Psoas muscle (tissue), 8 donors: ENCODE data around the gene MUC2. TPM values are rescaled to one million over a fixed set of nuclear protein-coding genes. Genes with fewer than 3 reads are reported as not detected.
A peak's percentile ranks its signal among the peaks of the same experiment; 100 is the strongest.

Experiments
- ATAC-seq, 4 donors: fragments of 200-7000 bp; cut with Tn5 transposase; one replicate each; pipeline ENCODE4 v1.9.1; 2020; ENCODE audit warnings: moderate library complexity in 3 of 4, mild to moderate bottlenecking in 2 of 4
- DNase-seq, 2 donors: peaks; one replicate each; pipeline ENCODE4 v3.0.0-alpha.2; 2020
- H3K27ac ChIP-seq: fragments of 200-600 bp; one replicate; pipeline ENCODE4 v1.8.0; 2022
- H3K27me3 ChIP-seq, 3 donors: fragments of 200-600 bp in 1 of 3; one replicate each; pipeline versions ENCODE4 v1.6.1 to v1.8.0; 2013 to 2022; ENCODE audit warnings: low read length in 2 of 3, mild to moderate bottlenecking in 2 of 3, moderate library complexity in 1 of 3; ENCODE audit not compliant: insufficient read depth in 3 of 3
- H3K36me3 ChIP-seq, 2 donors: fragments of 200-600 bp in 1 of 2; one replicate each; pipeline versions ENCODE4 v1.6.1 to v1.8.0; 2013 to 2022; ENCODE audit warnings: low read depth in 1 of 2, mild to moderate bottlenecking in 1 of 2, moderate library complexity in 1 of 2; ENCODE audit not compliant: insufficient read depth in 1 of 2
- H3K4me1 ChIP-seq: fragments of 200-600 bp; one replicate; pipeline ENCODE4 v1.8.0; 2022
- H3K4me3 ChIP-seq: fragments of 200-600 bp; one replicate; pipeline ENCODE4 v1.8.0; 2022; ENCODE audit warnings: mild to moderate bottlenecking
- H3K9me3 ChIP-seq: fragments of 200-600 bp; one replicate; pipeline ENCODE4 v1.8.0; 2022
- WGBS, 3 donors: extraction: QIAGEN DNeasy Blood & Tissue Kit; methylation state at CpG; one replicate each; pipeline versions ENCODE4 v1.1.6 to v1.1.7; 2013; 5-methylcytosine and 5-hydroxymethylcytosine counted together
- intact Hi-C, 2 donors: fragments of 100-400 bp; cut with DNase I; formaldehyde crosslinking; loops; one replicate each; pipeline versions ENCODE4 v1.11.0 to v1.14.2; 2022
- polyA plus RNA-seq, 3 donors: library from polyadenylated mRNA; stranded (reverse); fragments of 200-250 nt; gene quantifications; one replicate each; pipeline ENCODE4 v1.2.3, GENCODE V29; 2013
- total RNA-seq, 4 donors: library from RNA; stranded (reverse); fragmentation: NEBNext Ultra II Directional in 2 of 4; extraction: Animal tissue kit (Norgen Biotek cat#: 25700) in 2 of 4; gene quantifications; one replicate each; pipeline versions ENCODE4 v1.2.1 to v1.2.4, GENCODE V29; 2021 to 2023
- TF ChIP-seq, protein P1 (sequence below): fragments of 200-600 bp; IDR thresholded peaks from one replicate; pipeline ENCODE4 v1.8.0; 2022; ENCODE audit warnings: antibody characterized with exemption
- donor health status: healthy with polysubstance abuse.
- donor health status: DM: no; HTN: no; CAD: no; lungs with moderate emphysema.
- donor health status: Bipolar disorder and iron deficiency.
- donor health status: healthy.
- donor health status: DM: yes; HTN: yes; CAD: no.
- donor health status: DM: no; HTN: no; CAD: no.
- donor health status: DM: no; HTN: no; CAD: no.
- donor health status: DM: yes; HTN: yes; CAD: no.

MUC2 gene
- total and polyA plus RNA-seq, 7 donors = under 0.01 to 0.44 (median 0.02) TPM; not detected in 2

- H3K36me3 ChIP-seq = no peaks in the 10 kb centered on the region
- H3K27ac ChIP-seq = no peak overlapping the region
- intact Hi-C loops = no loop called here
- H3K4me3 ChIP-seq = no peak overlapping the region
- TF ChIP-seq, protein P1, sequence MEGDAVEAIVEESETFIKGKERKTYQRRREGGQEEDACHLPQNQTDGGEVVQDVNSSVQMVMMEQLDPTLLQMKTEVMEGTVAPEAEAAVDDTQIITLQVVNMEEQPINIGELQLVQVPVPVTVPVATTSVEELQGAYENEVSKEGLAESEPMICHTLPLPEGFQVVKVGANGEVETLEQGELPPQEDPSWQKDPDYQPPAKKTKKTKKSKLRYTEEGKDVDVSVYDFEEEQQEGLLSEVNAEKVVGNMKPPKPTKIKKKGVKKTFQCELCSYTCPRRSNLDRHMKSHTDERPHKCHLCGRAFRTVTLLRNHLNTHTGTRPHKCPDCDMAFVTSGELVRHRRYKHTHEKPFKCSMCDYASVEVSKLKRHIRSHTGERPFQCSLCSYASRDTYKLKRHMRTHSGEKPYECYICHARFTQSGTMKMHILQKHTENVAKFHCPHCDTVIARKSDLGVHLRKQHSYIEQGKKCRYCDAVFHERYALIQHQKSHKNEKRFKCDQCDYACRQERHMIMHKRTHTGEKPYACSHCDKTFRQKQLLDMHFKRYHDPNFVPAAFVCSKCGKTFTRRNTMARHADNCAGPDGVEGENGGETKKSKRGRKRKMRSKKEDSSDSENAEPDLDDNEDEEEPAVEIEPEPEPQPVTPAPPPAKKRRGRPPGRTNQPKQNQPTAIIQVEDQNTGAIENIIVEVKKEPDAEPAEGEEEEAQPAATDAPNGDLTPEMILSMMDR = no peak
- ATAC-seq (no peak), DNase-seq (peak in 1 of 2 donors; percentile 6)
- no peaks in the 10 kb centered on the region for H3K9me3 ChIP-seq
- H3K4me1 ChIP-seq = no peaks in the 10 kb centered on the region
- 81 to 83% (median 82%) methylated on average over 12 of the region's 12 CpGs for WGBS, 3 donors
- peaks cover 0 to 25% (median 0%) of the 10 kb centered on the region in 3 donors for H3K27me3 ChIP-seq
These were observed 41.4 kb downstream of the MUC2 start for GRCh38 chr11:1116104-1116503.

- TF ChIP-seq, protein P1 = no peak
These were observed 42.2 kb downstream of the MUC2 start for GRCh38 chr11:1116666-1117390.

DNA sequence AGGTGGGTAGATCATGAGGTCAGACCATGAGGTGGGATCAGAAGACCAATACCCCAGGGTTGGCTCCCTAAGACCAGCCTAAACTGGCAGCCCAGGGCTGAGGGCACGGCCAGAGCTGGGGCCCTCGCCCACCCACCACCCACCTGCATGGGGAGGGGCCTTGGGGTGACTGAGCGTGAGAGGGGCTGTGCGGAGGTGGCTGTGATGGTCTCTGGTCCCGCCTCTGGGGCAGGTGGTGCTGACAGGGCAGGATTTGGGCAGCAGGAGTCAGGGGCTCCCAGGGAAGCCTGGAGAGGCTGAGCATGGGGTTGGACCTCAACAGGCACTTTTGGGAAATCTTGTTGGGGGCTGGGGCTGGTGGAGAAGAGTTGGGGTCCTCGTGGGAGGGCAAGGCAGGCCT lies 43.3 kb downstream of the MUC2 start:
- TF ChIP-seq, protein P1 = no peak
- DNase-seq = peak in 1 of 2 donors; percentile 28
- H3K27me3 ChIP-seq = peaks cover 0 to 34% (median 2%) of the 10 kb centered on the region in 3 donors
- H3K4me1 ChIP-seq = no peaks in the 10 kb centered on the region
- ATAC-seq = no peak
- H3K4me3 ChIP-seq = no peak overlapping the region
- intact Hi-C loops = no loop called here
- 73 to 83% (median 75%) methylated on average over 6 of the region's 6 CpGs for WGBS, 3 donors
- H3K36me3 ChIP-seq = no peaks in the 10 kb centered on the region
- H3K27ac ChIP-seq = no peak overlapping the region
- no peaks in the 10 kb centered on the region for H3K9me3 ChIP-seq

More at GRCh38 chr11:1116666-1117390, 42.2 kb downstream of the MUC2 start:
- H3K36me3 ChIP-seq = no peaks in the 10 kb centered on the region
- no peaks in the 10 kb centered on the region for H3K4me1 ChIP-seq
- 52 to 55% (median 55%) methylated on average over 23 of the region's 23 CpGs for WGBS, 3 donors
- ATAC-seq (no peak), DNase-seq (peak in 1 of 2 donors; percentile 36)
- peaks cover 0 to 30% (median 0%) of the 10 kb centered on the region in 3 donors for H3K27me3 ChIP-seq
- no peaks in the 10 kb centered on the region for H3K9me3 ChIP-seq
- no peak overlapping the region for H3K27ac ChIP-seq
- intact Hi-C loops = no loop called here
- H3K4me3 ChIP-seq = no peak overlapping the region

DNA sequence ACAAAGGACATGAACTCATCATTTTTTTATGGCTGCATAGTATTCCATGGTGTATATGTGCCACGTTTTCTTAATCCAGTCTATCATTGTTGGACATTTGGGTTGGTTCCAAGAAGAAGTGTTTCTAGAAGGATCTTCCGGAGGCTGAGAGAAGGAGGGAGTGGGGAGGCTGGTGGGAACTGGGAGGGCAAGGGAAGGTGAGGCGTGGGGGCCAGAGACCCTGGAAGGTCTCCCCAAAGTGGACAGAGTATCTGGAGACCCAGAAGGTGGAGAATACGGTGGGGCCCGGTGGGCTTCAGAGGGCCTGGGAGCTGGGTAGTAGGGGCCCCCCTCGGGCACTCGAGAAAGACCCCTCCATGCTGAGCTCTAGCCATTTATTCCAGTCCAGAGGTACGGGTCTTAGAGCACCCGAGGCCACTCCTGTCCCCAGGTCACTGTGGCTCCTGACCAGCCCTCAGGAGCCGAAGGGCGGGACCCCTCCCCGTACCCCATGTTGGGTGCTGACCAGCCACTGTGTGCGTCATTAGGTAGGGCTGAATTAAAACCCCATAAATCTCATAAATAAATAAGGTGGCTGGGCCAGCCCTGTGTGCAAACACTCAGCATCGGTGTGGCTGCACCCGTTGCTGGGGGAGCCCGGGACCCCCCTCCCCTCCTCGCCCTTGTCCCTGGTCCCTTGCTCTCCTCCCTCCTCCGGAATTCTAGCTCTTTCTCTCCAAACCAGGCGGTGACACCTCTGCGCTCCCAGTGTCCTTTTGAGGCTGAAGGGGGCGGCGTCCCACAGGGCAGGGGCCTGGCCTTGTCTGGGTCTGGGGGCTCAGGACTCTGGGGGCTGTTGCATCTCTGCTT lies 44.3 kb downstream of the MUC2 start:
- intact Hi-C loops = no loop called here
- 69 to 76% (median 75%) methylated on average over 22 of the region's 22 CpGs for WGBS, 3 donors
- Histone ChIP-seq H3K27ac (no peak overlapping the region), H3K36me3 (no peaks in the 10 kb centered on the region), H3K9me3 (no peaks in the 10 kb centered on the region), H3K4me3 (no peak overlapping the region), H3K27me3 (peaks cover 0 to 35% (median 4%) of the 10 kb centered on the region in 3 donors), H3K4me1 (no peaks in the 10 kb centered on the region)
- TF ChIP-seq, protein P1 = no peak
- DNase-seq (peak in 1 of 2 donors; percentile 26), ATAC-seq (no peak)
